Endometrium (tissue), 2 donors: ENCODE results near the gene ZIM2.

ENCODE experiments used
- FAIRE-seq: peaks from 2 replicates; lab custom pipeline; 2012; peaks lifted over from hg19 to GRCh38; lab: Jason Lieb, UNC
- donor health status: control.
- donor health status: control.

Gene ZIM2

DNA sequence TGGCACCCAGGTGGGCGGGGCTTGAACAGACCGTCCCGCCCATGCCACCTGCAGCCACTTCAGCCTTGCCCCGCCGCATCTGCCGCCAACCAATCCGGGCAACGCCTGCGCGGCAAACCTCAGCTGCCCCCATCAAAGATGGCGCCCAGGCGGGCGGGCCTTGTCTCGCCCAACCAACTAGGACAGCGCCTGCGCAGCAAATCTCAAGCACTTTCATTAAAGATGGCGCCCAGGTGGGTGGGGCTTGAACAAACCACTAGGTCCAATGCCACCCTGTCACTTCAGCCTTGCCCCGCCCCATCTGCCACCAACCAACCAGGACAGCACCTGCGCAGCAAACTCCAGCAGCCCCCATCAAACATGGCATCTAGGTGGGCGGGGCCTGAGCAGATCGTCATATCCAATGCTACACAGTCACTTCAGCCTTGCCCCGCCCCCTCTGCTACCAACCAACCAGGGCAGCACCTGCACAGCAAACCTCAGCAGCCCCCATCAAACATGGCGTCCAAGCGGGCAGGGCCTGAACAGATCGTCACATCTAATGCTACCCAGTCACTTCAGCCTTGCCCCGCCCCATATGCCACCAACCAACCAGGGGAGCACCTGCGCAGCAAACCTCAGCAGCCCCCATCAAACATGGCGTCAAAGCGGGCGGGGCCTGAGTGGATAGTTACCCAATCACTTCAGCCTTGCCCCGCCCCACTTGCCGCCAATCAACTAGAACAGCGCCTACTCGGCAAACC lies 1.4 kb downstream of the ZIM2 start:
- FAIRE-seq = peak; percentile 96

DNA sequence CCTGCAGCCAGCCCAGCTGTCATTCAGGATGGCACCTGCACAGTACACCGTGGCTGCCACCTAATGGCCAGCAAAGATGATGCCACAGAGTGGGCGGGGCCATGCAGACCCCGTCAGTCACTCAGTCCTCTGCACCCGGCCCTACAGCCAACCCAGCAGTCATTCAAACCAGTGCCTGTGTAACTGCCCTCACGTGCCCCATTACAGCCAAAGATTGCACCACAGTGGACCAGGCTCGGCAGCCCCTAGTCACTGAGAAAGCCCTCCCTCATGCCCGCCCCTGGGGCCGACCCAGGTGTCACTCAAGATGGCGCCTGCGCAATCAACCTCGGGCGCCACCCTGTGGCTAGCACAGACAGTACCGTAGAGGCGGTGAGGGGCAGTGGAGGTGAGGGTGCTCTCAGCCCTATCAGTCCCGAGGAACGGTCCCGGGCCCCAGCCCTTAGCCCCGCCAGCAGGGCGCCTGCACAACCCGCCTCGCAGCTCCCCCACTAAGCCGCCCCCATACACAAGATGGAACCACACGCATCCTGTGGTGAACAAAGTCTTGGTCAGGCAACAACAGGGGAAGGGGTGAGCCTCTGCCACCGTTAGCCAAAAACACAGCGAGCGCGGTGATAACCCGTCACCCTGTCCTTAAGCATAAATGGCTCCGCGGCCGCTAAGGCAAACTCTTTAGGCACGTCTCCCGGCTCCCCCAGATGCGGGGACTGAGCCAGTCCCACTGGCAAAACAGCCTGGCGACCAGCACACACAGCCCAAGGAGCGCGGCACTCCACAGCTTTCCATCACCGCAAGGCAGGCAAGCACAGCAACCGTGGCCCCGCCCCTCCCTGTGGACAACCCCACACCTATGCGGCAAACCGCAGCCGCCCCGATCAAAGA lies 2.3 kb downstream of the ZIM2 start:
- FAIRE-seq = no peak

DNA sequence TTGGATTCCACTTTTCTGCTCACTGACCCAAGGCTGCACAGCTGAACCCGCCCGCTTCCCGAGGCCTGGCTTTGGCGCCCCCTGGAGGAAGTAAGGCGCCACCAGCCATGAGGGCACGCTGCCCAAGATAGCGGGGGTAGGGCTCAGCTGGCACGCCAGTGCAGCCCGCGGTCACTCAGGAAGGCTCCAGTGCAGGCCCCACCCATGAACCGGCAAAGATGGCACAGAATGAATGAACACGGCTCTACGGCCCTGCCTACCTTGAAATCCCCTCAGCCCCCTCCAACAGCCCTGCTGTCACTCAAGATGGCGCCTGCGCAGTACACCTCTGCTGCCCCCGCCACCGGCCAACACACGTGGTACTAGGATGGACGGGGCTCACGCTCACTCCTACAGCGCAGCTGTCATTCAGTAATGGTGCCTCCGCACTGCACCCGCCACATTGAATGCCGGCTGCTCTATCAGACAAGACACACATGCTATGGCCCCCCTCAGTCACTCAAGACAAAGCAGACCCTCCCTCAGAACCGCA lies 3.0 kb downstream of the ZIM2 start:
- no peak for FAIRE-seq

DNA sequence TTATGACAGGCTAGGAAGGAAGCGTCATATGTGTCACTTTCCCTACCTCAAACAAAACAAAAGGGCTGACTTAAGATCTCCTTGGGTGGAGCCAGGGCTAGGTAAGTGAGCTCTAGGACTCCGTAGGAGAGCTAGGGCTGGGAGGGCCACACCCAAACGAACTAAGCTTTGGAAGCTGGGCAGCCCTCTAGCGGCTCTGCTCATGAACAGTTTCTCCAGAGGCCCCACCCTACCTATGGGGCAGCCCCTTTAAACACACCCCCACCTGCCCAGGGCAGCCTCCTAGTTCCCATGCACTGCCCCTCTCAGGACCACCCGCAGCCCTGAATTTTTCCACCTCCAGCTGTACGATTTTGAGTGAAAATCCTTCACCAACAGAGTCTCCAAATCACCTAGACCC lies 3.5 kb downstream of the ZIM2 start:
- FAIRE-seq = no peak

DNA sequence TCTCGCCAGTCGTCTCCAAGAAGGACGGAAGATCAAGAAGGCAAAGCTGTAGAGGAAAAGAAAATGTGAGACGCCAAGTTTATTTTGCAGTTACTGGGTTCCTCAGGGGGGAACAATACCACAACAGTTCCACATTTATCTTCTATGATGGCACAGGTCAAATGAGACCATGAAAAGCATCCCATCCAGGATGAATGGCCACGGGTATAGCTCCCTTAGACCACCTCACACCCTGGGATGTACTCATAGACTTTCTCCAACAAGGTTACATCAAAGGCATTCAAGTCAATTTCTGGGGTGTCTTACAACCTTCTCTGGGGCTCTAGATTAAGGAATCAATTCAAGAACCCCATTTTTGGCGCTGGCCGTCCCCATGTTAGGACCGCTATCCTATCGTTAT lies 4.5 kb downstream of the ZIM2 start:
- no peak for FAIRE-seq

DNA sequence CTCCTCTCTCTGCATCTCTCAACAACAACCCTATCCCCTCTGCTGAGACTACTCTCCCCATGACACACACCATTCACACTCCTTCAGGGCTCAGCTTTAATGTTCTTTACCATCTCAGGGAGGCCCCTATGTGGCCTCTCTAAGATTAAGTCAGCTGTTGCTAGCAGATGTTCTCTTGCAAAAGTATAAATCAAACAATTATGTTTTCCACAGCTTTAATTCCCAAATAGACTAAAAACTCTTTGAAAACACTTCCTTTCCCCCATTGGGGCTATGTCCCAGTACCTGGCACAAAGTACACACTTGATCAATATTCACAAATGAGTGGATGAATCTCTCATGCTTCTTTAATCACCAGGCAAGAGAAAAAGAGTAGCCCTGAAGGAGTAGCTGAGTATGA lies 5.1 kb downstream of the ZIM2 start:
- FAIRE-seq = no peak

DNA sequence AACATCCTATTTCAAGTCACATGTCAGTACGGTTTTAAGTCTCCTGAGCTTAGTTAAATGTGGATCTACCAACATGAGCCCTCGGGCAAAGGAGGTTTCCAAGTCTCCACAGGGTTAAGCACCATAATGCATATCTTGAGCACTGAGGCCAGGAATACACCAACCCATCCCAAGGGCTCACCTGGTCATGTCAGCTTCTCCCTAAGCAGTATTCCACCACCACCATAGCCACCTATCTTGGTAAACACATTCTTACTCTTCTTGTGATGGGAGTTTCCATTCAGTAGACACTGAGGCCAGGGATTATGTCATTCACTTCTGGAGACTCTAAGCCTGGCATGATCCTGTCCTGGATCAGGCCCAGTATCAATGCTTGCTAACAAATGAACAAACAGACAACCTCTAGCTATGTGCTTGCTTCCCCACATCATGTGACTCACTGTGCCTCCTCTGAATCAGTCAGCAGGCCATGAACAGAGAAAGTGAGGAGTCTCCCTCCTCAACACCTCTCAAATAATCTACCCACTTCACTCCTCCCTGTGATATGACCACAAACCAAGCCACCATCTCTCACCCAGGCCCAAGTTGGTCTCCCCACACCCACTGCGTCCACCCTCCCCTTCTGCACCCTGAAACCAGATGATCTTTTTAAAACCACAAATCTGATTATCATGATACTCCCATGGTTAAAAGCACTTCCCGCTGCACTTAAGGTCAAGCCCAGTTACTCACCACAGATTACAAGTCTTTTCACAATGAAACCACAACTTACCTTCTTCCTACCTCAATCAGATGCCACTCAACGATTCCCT lies 5.8 kb downstream of the ZIM2 start:
- FAIRE-seq = no peak

DNA sequence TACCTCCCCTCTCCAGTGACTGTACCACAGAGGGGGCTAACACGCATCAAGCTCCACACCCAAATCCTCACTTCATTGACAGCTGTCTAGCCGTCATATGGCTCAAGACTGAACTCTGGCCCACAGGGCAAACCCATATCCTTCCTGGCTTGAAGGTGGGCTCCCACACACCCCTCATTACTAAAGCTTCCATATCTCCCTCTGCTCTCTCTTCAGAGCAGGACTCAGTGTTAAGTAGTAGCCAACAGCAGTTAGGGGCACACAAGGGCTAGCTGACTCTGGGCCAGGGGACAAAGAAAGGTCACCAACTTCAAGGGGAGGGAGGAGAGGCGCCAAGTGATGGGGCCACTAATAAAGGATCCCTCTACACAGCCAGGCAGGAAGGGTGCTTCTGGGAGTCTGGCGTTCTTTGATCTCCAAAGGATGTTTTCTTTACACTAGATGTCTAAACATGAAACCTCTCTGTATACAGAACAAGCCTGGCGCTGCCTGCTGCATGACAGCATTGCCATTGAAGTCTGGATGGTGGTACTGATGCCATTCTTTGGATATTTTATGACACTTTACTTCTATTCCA lies 8.1 kb downstream of the ZIM2 start:
- FAIRE-seq = no peak

DNA sequence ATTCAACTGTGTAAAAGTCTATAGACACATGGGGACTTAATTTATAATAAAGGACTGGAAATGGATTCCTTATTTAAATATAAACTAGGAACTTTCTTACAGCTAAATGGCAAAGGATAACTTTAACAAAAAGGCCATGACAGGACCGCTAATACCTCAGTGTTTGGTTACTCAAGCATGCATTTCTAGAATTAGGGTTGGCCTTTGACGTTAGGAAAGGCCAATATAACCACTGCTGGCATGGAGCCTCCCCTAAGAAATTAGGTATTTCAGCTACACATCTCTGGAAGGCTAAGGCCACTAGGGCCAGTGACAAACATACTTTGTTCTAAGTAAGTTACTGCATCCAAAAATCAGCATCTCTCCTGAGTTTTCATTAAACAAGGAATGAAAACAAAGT lies 9.3 kb downstream of the ZIM2 start:
- FAIRE-seq = no peak

DNA sequence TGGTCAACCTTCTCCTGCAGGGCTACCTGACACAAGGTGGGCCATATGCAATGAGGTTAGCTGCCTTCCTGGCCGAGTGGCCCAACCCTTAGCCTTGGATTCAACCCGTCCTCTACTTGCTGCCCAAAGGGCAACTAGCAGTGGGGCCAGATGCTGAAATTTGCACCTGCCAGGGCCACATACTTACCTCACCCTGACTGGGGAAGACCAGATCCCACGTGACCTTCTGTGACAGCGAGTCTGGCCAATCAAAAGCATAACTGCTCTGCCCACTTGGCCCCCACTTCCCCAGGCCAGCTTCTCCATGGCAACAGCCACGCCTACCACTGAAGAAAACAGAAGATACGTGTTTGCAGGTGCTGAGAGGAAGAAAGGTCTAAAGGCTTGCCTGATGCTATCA lies 10.9 kb downstream of the ZIM2 start:
- FAIRE-seq = no peak

DNA sequence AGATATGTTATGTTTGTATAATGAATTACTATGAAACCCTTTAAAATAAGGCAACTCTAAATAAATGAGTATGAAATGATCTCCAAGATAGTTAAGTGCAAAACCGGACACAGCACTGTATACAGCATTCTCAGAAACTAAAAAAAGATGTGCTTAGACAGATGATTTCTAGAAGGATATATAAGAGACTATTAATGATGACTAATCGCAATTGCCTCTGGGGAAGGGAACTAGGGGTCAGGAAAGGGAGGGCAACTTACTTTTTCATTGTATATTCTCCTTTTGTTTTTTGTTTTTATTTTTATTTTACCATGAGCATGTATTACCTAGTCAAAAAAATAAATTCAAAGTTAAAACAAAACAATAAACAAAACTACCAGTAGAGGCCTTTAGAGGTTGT lies 12.8 kb downstream of the ZIM2 start:
- no peak for FAIRE-seq

DNA sequence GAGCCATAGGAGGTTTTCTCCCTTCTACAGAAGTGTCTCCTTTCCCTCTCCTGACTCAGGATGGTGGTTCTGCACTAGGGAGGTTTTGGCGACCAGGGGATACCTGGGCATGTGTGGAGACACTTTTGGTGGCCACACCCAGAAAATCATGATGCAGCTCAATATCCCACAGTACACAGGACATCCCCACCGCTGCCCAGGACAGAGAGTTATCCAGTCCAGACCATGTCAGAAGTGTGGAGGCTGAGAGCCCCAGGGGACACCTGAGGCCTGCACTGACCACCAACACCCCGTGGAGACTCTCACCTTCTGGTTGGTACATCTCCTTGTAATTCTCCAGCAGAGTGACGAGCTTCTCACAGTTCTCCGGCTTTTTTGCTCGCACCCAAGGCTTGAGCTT lies 16.6 kb downstream of the ZIM2 start:
- FAIRE-seq = no peak

DNA sequence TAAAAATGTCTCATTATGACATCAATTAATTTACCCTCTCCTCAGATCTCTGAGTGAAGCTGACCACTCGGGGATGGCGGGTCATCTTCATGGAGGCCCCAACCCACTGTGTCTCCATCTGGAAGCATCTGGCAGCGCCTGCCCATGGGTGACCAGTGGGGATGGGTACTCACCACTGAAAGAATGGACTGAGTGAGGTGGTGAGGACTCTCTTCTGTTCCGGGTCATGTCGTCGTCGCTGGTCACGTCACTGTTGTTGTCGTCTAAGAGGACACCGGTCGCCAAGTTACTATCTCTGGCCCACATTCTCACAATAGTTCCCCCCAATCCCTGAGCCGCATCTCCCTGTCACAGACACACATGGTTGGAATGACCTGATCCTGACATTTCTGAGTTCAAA lies 17.1 kb downstream of the ZIM2 start:
- no peak for FAIRE-seq

DNA sequence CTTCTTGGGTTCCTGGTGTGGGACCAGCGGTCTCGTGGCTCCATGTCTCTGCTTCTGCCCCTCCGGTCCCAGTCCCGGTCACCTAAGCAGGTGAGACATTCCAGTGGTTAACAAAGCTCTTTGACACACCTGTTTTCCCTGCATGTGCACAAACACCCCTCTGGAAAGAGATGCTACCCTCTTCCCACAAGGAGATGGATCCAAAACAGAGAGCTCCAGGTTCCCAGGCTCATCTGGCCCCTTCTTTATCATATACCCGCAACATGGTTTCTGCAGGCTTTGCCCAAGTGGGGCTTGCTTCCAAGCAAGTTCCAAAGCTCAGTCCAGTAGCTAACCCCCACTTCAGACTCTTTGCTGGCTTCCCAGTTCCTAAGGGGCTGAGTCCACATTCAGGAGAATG lies 17.8 kb downstream of the ZIM2 start:
- FAIRE-seq = no peak

DNA sequence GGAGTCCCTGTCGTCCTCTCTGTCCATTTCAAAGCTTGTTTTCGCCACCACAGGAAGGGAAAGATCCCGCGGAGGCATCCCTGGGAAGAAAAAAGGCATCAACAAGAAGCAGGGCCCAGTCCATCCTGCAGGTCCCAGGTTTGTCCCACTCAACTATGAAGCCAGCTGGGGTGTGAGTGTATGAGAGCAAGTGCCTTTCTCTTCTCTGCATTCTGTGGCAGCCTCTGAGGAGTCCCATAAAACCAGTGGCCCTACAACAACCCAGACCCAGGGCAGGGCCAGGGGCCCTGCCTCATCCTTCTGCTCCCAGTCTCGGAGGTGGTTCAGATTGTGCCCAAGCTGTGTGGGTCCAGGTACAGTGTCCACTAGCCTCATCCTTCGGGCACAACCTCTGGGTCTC lies 18.9 kb downstream of the ZIM2 start:
- no peak for FAIRE-seq

DNA sequence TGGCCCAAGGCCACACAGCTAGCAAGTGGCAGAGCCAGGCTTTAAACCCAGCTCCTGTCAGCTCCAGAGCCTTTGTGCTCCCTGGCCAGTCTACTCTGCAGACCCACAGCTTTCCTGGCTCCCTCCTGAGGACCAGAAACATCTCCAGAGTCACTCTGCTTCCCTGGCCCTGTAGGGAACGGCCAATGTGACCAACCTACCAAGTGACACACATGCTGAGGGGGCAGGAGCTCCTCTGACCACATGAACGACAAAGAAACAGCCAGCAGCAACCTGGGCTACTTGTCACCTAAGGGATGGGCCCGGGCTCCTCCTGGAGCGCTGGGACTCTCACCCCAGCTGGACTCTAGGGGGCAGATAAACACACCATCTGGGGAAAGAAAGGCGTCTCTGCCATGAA lies 19.3 kb downstream of the ZIM2 start:
- no peak for FAIRE-seq

DNA sequence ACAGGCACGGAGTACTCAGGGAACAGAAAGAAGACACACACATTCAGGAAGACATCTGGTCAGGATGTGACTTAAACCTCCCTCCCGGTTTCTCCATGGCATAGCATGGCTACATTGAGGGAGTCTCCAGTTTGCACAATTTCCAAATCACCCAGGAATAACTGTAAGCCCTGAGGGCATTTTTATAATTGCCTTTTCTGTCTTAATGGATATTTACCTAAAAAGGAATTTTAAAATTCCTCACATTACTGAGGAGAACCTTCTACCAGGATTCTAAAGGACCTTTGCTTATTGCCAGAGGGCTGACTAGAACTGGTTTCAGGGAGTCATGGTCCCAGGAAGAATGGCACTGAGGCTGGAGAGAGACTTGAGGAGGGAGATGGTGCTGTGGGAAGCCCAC lies 21.4 kb downstream of the ZIM2 start:
- no peak for FAIRE-seq

DNA sequence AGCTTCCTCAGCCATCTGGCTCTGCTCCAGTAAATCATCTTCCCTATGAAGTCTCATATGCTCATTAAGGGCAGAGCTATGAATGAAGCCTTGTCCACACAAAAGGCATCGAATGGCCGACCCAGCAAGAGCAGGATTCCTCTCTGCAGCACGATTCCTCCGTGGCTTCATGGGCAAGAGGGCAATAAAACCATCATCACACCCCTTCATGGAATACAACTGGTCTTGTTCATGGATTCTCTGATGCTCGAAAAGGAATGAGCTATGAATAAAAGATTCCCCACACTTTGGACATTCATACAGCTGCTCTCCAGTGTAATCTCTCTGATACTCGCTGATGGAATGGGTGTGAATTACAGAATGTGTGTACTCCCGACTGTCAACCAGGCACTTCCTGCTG lies 25.9 kb downstream of the ZIM2 start:
- no peak for FAIRE-seq

DNA sequence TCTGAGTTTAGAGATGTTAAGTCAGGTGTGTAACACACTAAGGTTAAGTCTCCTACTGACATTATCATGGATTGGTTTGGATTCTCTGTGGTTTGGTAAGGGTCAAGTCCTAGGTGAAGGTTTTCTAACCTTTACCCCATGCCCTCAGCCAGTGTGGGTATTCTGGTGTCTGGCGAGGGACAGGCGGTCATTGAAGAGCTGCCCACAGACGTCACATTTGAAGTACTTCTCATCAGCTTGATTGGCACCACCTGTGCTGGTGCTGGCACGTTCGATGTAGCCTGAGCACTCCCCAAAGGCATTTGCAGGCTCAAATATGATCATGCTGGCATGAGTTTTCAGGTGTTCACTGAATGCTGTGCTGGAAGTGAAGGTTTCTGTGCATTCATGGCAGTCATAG lies 27.0 kb downstream of the ZIM2 start:
- FAIRE-seq = no peak

DNA sequence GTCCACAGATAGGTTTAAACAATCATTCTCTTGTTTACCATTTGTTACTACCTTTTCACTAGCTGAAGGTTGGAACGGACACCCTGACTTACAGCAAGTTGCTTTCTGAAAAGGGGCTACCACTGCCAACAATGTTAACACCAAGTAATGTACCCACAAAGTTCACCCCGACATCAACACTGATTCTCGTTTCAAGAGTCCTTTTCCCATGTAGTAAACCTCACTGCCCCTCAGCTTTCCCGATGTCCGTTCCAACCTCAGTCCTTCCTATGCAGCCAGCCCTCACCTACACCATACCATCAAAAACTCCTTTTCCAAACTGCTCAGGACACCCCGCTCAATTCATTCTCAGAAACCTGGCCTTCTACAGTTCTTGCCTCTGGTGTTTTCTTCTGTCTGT lies 29.0 kb downstream of the ZIM2 start:
- FAIRE-seq = no peak

DNA sequence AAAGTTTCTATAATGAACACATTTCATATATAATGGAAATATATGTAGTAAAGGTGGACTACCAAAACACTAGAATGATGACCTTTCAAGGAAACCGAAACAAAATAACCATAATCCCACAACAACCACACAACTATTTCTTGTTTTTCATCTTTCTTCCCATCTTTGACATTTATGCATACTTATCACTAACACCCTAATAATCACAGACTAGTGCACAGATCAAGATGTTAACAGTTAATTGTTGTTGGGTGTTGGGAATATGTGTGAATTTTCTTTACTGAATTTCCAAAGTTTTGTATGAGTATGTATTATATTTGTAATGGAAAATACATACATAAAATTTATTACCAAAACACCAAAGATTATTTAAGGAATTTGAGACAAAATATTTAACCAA lies 30.3 kb downstream of the ZIM2 start:
- no peak for FAIRE-seq

DNA sequence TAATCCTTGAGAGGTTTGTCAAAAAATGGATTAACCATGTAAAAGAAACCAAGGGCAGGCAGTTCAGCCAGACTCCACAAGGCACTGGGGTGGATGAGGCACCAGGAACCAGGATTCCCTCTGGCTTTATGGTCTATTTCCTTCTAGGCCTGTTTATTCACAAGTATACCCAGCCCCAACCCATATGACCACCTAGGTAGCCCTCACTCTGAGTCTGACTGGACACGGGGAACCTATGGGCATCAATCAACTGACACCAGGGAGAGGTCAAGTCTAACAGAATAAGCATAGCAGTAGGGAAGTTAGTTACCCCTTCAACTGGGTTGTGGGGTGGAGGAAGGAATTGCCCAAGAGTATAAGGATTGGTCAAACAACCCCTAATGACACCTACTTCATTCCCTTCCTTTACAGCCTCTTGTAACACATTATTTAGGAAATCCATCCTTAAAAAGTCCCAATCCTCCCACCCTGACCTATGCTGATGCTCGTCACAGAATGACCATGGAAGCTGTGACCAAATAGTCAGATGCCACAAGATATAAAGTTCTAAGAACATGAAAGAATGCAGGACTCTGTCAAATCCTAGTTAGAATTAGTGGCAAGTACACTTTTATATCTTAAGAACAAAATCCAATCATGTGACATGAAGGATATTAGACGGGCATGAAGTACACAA lies 31.7 kb downstream of the ZIM2 start:
- no peak for FAIRE-seq
